ENCODE results near the gene HIF1A. TPM values are rescaled to one million over a fixed set of nuclear protein-coding genes. Genes with fewer than 3 reads are reported as not detected.

The HIF1A gene
- total and polyA plus RNA-seq, 2 donors (not counting 3 experiments of a cell fraction or from before 2014, with no cell fraction given): 58.3 to 179 TPM

- H3K9me1 ChIP-seq (replicated peaks; ENCODE audit: control insufficient read depth, extremely low read depth, insufficient read depth, low read length): no peaks in the 10 kb centered on the region
- BruUV-seq (replicated peaks): no TSS peak
- peak overlapping the region; percentile 15 for H3K27ac ChIP-seq (ENCODE audit: insufficient read depth, low read depth, low read length)
- ChIA-PET CTCF (interaction anchor here (0.7 to 1.2 kb wide), 5 partner anchors 17 to 388 kb away, joined by 3 to 4 read pairs (median 3); partner anchors contain the start of gene HIF1A), POLR2A (no interaction called here)
- DNase-seq (ENCODE audit: low read depth, low spot score) (peak; percentile 58), FAIRE-seq (peak; percentile 84)
- peaks cover 39% of the 10 kb centered on the region for H3K4me1 ChIP-seq (ENCODE audit: control insufficient read depth, extremely low read depth, insufficient read depth, low read length)
- no peaks in the 10 kb centered on the region for H3K27me3 ChIP-seq (ENCODE audit: control insufficient read depth in 2 of 2, insufficient read depth in 2 of 2, low read length in 2 of 2)
- H2AFZ ChIP-seq (ENCODE audit: low read depth, low read length): peak overlapping the region; percentile 63
- H3K9ac ChIP-seq (replicated peaks; ENCODE audit: extremely low read depth, insufficient read depth, low read length): no peak overlapping the region
- H3K9me3 ChIP-seq (replicated peaks; ENCODE audit: control insufficient read depth, insufficient read depth, low read length): no peaks in the 10 kb centered on the region
- H3K4me2 ChIP-seq (ENCODE audit: insufficient read depth, low read length): peak overlapping the region; percentile 65
- intact Hi-C loops (cut with micrococcal nuclease): loop anchor here (1.0 kb wide), 1 partner anchor 22 kb away; the partner anchor contains the start of gene HIF1A
- TF ChIP-seq FOS (IDR thresholded peaks at IDR 0.05; ENCODE audit: borderline replicate concordance, insufficient read depth, low read length) (no peak), POLR2AphosphoS5 (IDR thresholded peaks at IDR 0.05; ENCODE audit: insufficient read depth, low read depth, low read length) (no peak), EZH2 (IDR thresholded peaks at IDR 0.05; ENCODE audit: borderline replicate concordance, low read depth, low read length, severe bottlenecking) (no peak), CTCF (IDR thresholded peaks at IDR 0.05; ENCODE audit: extremely low read depth in 1 of 2, insufficient read depth in 1 of 2, low read depth in 1 of 2, low read length in 2 of 2) (no peak), MYC (IDR thresholded peaks at IDR 0.05; ENCODE audit: low read depth, low read length) (no peak), GATA2 (IDR thresholded peaks at IDR 0.05; ENCODE audit: insufficient read depth, insufficient read length, low read depth, low read length) (no peak), MAX (IDR thresholded peaks at IDR 0.05; ENCODE audit: insufficient read depth, insufficient read length) (no peak), POLR2A (IDR thresholded peaks at IDR 0.05; ENCODE audit: low read depth, low read length) (no peak), JUN (IDR thresholded peaks at IDR 0.05; ENCODE audit: borderline replicate concordance, insufficient read depth, insufficient read length, low read depth) (no peak)
- no peak overlapping the region for H3K4me3 ChIP-seq (replicated peaks in 1 of 3; ENCODE audit: insufficient read depth in 1 of 3, low read depth in 1 of 3, low read length in 3 of 3)
- dilution Hi-C loops (cut with MboI; ENCODE audit: extremely low pct_ligation_motif_present, low sequenced_read_pairs): no loop called here
- H3K79me2 ChIP-seq (ENCODE audit: control insufficient read depth, insufficient read depth, low read length): no peaks in the 10 kb centered on the region
- no peaks in the 10 kb centered on the region for H4K20me1 ChIP-seq (replicated peaks; ENCODE audit: control insufficient read depth, extremely low read depth, insufficient read depth, low read length)
- H3K36me3 ChIP-seq (ENCODE audit: control insufficient read depth in 2 of 2, extremely low read depth in 1 of 2, insufficient read depth in 2 of 2, low read length in 2 of 2): no peaks in the 10 kb centered on the region
Observed at GRCh38 chr14:61673305-61673704, 22.0 kb upstream of the HIF1A start.
